Esophagus mucosa (tissue), 1 donor: Measurements from ENCODE around the gene DKK2. TPM values are rescaled to one million over a fixed set of nuclear protein-coding genes. Genes with fewer than 3 reads are reported as not detected.

Source experiments
- ATAC-seq: fragments of 200-7000 bp; cut with Tn5 transposase; one replicate; pipeline ENCODE4 v1.9.1; 2020
- total RNA-seq: library from RNA; stranded (reverse); gene quantifications from one replicate; pipeline ENCODE4 v1.2.4, GENCODE V29; 2023
- donor health status: DM: yes; HTN: yes; CAD: no.

The DKK2 gene
- total RNA-seq, 1 donor from 2014 or later: not detected

- no peak for ATAC-seq
Observed at GRCh38 chr4:107017443-107018343, 18.4 kb downstream of the DKK2 start.

GRCh38 chr4:107011312-107011711, 24.8 kb downstream of the DKK2 start:
- no peak for ATAC-seq

DNA sequence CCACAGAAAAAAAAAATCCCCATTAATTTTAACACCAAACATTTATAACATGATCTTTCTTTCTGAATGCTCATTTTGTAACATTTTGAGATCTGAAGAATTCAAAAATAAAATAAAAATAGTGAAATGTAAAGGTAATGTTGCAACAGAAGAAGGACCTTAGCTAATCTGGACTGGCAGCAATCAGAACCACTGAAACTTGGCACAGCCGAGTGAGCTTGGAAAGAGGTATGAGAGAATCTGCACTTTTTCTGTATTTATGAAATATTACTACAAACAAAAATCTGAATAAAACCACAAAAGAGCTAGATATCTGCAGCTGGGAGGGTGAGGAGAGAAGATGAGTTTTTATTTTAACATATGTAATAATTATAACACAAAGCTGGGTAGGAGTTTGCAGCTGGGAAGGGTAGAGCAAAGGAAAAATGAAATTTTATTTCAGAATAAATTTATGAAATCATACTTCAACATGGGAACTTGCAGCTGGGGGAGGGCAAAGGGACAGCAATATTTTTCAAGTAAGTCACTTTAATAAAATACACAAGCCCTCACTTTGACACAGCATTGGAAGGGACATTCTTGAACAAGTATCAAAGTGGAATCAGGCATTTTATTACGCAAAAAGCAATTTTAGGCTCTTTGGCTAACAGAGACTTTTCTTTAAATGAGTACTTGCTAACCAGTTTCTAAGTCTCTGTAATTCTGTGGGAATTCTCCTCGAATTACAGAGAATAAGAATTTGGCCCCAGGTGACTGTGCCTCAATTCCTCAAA, 26.7 kb downstream of the DKK2 start:
- ATAC-seq: no peak

DNA sequence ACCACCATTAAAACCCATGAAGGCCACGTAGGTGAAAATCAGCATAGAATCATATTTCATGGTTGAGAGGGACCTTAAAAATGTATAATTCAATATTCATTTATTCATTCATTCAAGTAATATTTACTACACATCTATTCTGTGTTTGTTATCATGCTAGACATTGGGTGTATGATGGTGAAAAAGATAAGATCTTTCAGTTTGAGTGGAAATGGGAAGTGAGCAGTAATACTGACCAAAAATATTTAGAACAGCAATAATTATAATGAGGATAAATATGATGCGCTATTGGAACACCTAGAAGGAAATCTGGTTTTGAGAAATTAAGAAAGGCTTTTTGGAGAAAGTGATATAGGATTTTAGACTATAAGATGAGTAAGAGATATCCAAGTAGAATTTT, 28.0 kb downstream of the DKK2 start:
- ATAC-seq: no peak

GRCh38 chr4:107006218-107006617, 29.9 kb downstream of the DKK2 start:
- no peak for ATAC-seq

- ATAC-seq: no peak
Observed at GRCh38 chr4:106996490-106996889, 39.6 kb downstream of the DKK2 start.

GRCh38 chr4:106993827-106994226, 42.3 kb downstream of the DKK2 start:
- ATAC-seq: no peak

DNA sequence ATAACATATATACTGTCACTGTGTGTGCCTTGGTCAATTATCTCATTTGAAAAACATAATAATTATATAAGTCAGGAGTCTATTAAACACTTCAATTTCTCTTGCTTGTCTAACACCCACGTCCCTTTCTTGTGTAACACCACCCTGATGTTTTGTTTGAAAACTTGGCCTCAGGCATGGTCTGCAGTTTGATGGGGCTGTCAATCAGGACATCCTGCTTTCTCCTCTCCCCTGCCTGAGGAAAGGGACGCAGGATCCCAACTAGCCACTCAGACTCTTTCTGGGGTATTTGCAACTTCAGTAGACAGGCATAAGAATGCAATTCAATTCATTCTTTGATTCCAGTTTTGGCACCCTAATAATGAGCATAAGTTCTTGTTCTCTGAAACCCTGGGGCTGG, 48.8 kb downstream of the DKK2 start:
- no peak for ATAC-seq

- ATAC-seq: no peak
Observed at GRCh38 chr4:106986486-106986885, 49.6 kb downstream of the DKK2 start.

DNA sequence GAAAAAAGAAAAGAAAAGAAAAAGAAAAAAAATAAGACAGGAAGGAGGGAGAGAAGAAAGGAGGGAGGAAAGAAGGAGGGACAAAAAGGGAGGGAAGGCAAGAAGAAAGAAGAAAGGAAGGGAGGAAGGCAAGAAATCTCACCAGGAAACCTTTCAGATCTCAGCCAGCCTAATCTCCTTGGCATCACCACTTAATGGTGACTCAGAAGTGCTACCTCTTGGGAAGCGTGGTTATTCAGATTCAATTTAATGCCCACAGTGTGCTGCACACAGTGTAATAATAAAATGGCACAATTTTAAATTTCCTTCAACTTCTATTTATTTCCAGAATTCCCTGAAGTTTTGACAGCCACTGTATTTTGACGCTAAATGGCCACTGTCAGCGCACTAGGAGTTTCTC, 50.3 kb downstream of the DKK2 start:
- no peak for ATAC-seq

DNA sequence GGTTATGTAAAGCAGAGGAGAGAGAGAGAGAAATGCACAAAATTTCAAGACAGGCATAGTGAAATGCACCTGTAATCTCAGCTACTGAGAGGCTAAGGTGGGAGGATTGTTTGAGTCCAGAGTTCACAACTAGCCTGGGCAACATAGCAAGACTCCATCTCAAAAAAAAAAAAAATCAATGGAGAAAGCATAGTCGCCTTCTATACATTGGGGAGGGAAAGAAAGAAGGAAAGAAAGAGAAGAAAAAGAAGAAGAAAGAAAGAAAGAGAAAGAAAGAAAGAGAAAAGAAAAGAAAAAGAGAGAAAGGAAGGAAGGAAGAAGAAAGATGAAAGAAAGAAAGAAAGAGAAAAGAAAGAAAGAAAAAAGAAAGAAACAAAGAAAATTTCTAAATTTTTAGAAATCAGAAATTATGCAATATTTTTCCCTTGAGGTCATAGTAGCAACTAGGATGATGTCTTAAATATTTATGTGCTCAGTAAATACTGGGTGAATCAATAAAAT, 53.4 kb downstream of the DKK2 start:
- no peak for ATAC-seq

- no peak for ATAC-seq
Observed at GRCh38 chr4:106981431-106981830, 54.7 kb downstream of the DKK2 start.

DNA sequence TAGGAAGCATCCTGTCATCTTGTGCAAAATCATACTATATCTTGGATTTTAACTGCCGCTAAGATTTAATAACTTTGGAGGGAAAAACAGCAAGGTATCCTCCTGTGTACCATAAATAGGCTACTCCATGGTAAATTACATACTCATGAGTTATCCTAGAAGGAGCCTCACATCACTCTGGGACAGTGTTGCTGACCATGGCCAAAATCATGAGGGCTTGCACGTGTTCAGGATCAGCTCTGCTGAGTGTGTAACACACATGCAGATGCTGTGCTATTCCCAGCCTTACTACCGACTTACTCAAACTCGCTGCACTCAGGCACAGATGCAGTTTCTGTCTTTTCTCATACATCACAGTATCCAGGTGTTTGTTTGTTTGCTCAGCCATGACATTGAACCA, 56.6 kb downstream of the DKK2 start:
- no peak for ATAC-seq

GRCh38 chr4:106978046-106978774, 57.9 kb downstream of the DKK2 start:
- ATAC-seq: no peak

DNA sequence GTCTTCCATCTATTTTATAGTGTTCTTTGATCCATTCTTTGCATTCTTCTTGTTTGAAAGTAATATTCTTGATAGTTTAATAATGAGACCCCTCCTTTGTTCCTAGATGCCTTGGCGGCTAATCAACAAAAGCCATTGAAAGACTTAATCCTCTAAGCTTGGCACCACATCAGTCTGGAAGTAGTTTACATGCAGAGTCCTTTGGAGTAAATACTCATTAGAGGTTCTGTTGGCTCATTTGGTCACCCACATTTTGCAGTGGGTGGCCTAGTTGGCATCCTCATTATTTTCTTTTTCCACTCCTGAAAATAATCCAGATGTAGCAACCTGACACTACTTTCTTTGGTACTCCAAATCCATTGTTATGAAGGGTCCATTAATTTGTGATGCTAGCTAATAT, 64.5 kb downstream of the DKK2 start:
- ATAC-seq: no peak

DNA sequence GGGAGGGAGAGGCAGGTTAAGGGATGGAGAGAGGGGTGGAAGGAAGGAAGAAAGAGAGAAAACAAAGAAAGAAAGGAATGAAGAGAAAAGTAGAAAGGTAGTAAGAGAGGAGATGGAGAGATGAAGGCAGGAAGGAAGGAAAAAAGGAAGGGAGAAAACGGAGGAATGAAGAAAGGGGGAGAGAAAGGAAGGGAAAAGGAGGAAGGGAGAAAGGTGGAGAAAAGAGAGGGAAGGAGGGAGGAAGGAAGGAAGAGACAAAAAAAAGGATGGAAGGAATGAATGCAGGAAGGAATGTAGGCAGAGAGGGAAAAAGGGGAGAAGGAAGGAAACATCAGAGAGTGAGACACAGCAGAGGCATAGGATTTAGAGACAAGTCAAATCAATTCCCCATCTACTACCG, 68.2 kb downstream of the DKK2 start:
- no peak for ATAC-seq

DNA sequence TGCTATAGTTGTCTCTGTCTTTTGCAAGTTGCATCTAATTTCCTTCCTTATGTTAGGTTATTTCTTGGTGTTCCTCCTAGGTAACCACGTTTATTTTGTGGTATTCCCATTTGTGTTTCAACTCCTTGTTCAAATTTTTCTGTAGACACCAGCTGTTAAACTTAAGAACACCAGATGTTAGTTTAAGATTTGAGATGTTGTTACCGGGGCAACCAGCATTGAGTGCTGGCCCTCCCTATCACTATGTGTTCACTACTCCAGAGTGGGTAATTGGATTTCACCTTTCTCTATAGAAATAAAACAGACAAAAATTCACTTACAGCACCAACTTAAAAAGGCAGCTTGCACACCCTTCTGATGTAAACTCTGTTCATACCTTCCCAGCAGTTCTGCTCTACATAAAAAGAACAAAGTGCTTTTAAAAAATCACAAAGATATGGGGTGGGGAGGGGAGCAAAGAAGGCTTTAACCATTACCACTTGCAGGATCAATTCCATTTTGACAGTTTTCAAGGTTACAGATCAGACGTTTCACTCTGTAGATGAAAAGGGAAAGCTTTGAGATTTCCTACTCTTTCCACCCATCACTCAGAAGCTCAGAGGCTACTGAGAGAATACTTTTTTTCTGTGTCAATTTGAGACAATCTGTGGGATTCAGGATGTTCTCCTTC, 82.9 kb downstream of the DKK2 start:
- ATAC-seq: no peak

DNA sequence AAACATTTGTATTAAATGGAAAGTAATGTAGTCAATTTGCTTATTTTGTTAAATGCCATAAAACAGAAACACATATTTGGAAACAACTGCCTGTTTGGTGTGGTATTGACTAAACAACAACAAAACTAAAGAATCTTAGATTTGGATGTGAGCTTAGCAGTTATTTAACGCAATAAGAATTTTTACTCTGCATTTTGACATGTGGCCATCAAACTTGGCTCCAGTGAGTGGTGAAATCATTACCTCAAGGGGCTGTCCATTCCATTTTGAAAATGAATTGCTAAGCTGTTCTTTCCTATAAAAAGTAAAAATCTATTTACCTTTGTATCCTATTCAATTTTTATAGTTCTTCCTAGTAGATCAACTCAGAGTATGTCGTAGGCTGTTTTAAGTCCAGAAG, 84.2 kb downstream of the DKK2 start:
- no peak for ATAC-seq

- no peak for ATAC-seq
Observed at GRCh38 chr4:106941841-106942240, 94.3 kb downstream of the DKK2 start.

DNA sequence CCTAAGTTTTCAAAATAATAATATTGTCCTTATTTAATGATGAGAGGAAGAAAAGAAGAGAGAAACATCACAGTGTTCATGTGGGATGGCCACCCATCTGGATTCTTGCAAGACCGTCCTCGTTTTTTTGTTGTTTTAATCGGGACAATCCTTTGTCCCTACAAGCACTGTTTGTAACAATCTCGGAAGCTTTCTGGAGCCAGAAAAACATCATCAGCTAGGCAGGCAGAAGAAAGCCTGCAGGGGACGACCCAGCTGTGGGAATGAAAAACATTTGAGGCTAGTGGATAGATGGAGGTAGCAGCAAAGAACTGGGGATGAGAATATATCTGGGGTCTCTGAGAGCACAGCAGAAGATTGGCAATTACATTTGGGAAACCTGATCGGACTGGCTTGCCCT, 105.6 kb downstream of the DKK2 start:
- ATAC-seq: no peak

DNA sequence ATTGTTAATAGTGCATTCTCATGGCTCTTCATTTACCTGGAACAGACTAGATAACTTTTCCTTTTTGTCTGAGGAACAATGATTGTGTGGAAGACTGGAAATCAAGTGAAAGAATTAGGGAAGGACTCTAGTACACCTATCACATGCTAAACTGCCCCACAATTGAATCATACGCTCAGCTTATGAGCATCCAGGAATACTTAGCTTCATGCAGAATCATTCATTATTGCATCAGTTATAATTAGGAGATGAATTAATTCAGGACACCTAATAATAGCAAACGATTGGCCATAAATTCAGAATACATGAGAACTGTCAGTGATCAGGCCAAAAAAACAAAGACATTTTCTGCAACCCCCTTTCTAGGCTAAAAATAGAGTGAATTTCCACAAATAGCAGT, 106.9 kb downstream of the DKK2 start:
- ATAC-seq: no peak

- ATAC-seq: no peak
Observed at GRCh38 chr4:106914223-106914622, 121.9 kb downstream of the DKK2 start.
